Measurements from ENCODE around the gene CRYM. TPM values are rescaled to one million over a fixed set of nuclear protein-coding genes. Genes with fewer than 3 reads are reported as not detected.
"Not testable (repeated sequence)": the region's sequence is repeated elsewhere in the genome, so short reads cannot be mapped to it uniquely, and the experiment has no call there.

The CRYM gene
- total RNA-seq, 1 experiment from 2014 or later, result not detected

GRCh38 chr16:21248179-21248578 is 29.9 kb downstream of the CRYM start:
- DNase-seq (ENCODE audit: low read depth), result not testable (repeated sequence)

DNA sequence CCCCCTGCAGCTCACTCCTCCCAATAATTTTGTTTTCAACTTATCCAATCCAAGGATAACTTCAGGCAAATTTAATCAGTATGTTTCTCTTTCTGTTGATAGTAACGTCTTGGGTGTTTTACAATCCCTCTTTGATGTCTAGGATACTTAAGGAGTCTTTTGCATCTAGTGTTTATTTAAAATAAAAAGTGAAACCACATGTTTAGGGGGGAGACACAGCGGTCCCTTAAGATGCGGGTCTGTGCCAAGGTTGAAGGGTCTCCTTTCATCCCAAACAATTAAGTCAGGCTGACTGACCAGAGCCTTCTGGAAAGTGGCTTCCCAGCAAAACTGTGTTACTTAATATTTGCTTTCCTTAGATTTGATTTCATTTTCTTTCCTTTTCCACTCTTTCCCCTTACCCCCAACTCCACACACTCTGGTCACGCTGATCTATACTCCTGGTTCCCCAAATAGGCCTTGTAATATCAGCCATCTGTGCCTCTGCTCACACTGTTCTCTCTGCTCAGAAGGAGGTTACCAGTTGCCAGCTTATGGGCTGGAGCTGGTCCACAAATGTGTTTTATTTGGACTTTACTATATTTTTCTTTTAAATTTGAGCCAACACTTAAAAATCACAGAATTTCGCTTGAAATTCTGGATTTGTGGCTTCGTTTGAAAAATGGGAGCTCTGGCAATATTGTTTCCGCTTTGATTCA is 33.4 kb downstream of the CRYM start:
- DNase-seq (ENCODE audit: low read depth), result no peak

DNA sequence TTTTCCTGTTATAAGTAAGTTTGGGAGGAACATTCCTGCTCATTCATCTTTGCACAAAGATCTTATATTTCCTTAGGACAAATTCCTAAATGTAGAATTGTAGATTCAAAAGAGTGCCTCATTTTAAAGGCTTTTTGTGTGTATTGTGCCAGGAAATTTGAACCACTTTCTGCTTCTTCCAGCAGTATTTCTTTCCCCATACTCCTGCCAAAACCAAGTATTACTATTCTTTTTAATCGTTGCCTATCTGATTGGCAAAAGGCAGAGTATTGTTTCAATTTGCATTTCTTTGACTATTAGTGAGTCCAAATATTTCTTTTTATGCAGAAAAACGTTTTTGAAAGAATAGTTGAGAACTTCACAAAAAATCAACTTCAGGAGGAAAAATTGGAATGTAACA is 35.3 kb downstream of the CRYM start:
- no peak for DNase-seq (ENCODE audit: low read depth)

DNA sequence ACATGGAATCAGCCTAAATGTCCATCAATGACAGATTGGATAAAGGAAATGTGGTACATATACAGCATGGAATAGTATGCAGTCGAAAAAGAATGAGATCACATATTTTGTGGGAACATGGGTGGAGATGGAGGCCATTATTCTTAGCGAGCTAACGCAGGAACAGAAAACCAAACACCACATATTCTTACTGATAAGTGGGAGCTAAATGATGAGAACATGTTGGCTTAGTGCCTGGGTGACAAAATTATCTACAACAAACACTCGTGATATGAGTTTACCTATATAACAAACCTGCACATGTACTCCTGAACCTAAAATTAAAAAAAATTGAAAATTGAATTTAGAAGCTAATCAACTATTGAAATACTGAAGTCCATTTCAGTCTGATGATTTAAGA is 38.4 kb downstream of the CRYM start:
- DNase-seq (ENCODE audit: low read depth), result no peak

DNA sequence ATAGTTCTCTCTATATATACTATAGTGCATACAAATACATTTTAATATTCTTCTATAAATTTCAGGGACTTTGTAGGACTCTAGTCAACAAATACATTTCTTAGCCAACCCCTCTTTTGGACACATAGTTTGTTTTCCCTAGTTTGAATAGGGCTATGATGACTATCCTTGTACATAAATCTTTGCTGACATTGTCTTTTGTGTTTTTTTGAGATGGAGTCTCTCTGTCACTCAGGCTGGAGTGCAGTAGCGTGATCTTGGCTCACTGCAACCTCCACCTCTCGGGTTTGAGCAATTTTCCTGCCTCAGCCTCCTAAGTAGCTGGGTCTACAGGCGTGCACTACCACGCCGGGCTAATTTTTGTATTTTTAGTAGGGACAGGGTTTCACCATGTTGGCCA is 41.3 kb downstream of the CRYM start:
- no peak for DNase-seq (ENCODE audit: low read depth)

DNA sequence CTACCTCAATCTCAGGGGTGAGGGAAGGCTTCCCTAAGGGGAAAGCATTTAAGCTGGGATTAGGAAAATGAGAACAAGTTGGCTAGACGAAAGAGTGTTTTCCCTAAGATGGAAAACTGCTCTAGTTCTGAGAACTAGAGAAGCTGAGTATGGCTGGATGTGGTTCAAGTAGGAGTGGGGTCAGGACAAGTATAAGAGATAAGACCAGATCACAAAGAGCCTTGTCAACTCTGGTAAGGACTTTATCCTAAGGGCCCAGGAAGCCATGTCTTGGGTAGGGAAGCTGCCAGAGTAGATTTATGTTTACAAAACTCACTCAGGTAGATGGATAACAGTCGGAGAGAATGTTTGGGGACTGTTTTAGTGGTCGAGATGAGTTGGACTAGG is 42.9 kb downstream of the CRYM start:
- DNase-seq (ENCODE audit: low read depth), result no peak

DNA sequence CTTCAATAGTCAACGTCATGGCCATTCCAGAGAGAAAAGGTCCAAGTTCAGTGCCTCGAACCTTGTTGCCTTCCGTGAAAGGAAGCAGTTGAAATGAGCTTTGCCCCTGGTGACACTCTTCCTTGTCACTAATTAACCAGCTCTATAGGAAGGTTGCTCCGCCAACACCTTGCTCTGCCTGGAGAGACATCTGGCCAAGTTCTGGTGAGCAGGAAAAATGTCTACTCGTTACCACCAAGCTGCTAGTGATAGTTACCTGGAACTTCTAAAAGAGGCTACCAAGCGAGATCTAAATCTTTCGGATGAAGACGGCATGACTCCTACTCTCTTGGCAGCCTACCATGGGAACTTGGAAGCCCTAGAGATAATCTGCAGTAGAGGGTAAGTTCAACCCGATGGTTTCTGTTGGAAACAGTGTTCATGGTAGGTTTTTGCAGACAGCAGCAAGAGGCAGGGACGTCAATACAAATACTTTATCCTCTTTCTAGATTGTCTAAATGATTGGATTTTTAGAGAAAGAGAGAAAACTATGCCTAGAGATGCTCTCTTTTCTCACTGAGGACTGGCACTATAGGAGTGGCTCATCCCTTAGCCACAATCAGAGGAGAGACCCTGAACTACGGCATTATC is 44.5 kb downstream of the CRYM start, which contains the start of gene ANKS4B:
Gene ANKS4B (plus strand): TSS at position 179 of the 630 bp plus-strand sequence. CDS start 39 bp downstream, at position 218.
- no peak for DNase-seq (ENCODE audit: low read depth)

- DNase-seq (ENCODE audit: low read depth), result no peak
Observed at GRCh38 chr16:21233045-21233520, 45.0 kb downstream of the CRYM start.

- no peak for DNase-seq (ENCODE audit: low read depth)
Observed at GRCh38 chr16:21228361-21228872, 49.7 kb downstream of the CRYM start.

DNA sequence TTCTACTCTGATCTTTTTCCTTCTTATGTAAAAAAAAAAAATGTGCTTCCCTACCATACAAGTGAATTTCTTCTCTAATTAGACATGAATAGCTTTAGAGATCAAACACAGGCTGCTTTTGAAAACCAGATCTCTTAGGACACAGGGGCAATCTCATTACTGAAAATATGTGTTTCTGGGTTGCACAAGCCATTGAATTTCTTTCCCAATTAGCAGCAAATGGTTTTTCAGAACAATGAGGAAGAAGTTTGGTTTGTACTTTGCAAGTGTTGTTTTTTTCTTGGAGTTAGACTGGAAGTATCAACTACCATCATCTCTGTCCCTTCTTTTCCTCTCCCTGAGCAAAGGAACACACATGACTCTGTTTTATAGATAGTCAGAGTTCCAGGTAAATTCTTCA is 50.2 kb downstream of the CRYM start:
- no peak for DNase-seq (ENCODE audit: low read depth)

- peak; percentile 5 for DNase-seq (ENCODE audit: low read depth)
Observed at GRCh38 chr16:21226749-21227148, 51.3 kb downstream of the CRYM start.

DNA sequence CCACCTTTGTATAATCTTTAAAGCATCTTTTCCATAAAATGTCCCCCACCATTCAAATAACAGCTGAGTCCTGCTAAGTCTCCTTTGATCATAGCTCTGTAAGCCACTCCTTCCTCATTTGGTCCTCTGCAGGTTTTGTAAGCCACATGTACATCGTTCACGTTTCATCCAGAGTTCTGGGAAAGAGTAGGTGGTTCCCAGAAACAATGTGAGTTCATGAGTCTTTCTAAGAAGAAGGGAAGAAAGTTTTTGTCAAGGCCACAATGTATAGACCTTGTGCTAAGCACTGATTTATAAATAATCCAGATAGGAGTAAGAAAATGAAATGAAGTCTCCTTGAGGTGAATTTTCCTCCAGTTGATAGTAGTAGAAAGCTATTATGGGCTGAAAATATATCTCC is 53.3 kb downstream of the CRYM start:
- no peak for DNase-seq (ENCODE audit: low read depth)

DNA sequence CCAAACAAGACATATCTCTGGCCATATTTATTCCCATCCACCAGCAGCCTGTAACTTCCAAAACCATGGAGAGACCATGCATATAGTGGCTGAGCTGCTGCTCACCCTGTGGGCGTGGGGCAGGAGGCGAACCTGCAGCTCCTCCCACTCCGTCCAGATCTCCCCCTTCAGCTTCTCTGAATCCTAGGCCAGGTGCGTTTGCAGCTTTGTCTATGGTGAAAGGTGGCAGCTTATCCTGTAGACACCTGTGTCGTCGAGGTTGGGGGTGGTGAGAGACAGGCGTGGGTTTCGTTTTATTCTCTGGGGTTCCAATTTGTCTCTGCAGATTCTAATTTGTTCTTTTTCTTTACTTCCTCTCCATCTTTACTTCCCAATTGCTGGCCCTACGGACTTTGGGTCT is 54.3 kb downstream of the CRYM start:
- no peak for DNase-seq (ENCODE audit: low read depth)

GRCh38 chr16:21222495-21223337 is 55.4 kb downstream of the CRYM start:
- peak; percentile 20 for DNase-seq (ENCODE audit: low read depth)

- DNase-seq (ENCODE audit: low read depth), result no peak
Observed at GRCh38 chr16:21219551-21219950, 58.5 kb downstream of the CRYM start.

DNA sequence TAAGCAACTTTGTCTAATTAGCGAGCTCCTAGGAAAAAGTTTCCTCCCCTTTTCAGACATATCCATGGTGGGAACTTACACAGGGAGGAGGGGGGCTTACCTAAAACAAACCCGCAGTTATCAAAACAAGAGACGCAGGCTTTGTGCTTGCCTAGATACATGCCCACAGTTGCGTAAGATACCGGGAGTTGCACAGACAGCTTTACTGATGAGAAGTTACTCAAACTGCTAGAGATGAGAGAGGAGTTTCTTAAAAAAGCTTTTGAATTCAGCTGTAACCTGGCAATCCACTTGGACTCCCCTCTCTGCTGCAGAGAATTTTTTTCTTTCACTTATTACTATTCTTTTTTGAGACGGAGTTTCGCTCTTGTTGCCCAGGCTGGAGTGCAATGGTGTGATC is 59.9 kb downstream of the CRYM start:
- no peak for DNase-seq (ENCODE audit: low read depth)

DNA sequence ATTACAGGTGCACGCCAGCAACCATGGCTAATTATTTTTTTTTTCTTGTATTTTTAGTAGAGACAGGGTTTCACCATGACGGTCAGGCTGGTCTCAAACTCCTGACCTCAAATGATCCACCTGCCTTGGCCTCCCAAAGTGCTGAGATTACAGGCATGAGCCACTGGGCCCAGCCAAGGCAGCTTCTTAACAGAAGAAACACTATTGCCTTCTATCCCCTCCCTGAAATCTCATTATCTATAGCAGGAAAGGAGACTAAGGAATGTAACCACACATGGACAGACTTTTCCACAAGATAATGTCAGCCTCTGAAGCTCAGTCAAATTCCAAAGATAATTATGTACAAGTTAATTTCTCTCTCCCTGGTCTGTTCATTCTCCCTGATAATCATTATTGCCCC is 61.0 kb downstream of the CRYM start:
- no peak for DNase-seq (ENCODE audit: low read depth)

- no peak for DNase-seq (ENCODE audit: low read depth)
Observed at GRCh38 chr16:21214086-21214485, 64.0 kb downstream of the CRYM start.

GRCh38 chr16:21211486-21211885 is 66.6 kb downstream of the CRYM start, which contains the start of gene ZP2:
TSS of gene ZP2 (minus strand) at chr16:21211574. CDS start at chr16:21211547, 27 bp downstream.
- no peak for DNase-seq (ENCODE audit: low read depth)
